Left renal pelvis (tissue), 4 donors: Measurements from ENCODE around the gene ZNF385B. TPM values are rescaled to one million over a fixed set of nuclear protein-coding genes. Genes with fewer than 3 reads are reported as not detected.
"Not testable (repeated sequence)": the region's sequence is repeated elsewhere in the genome, so short reads cannot be mapped to it uniquely, and the experiment has no call there.

Source experiments
- DNase-seq, 4 donors: peaks; one replicate each; pipeline ENCODE4 v3.0.0-alpha.2; 2013; ENCODE audit warnings: low read depth in 4 of 4, low spot score in 3 of 4
- polyA plus RNA-seq, 4 donors: library from polyadenylated mRNA; unstranded; fragments of 120-200 nt; gene quantifications; one replicate each; pipeline ENCODE4 v1.2.1, GENCODE V29; 2013; ENCODE audit not compliant: insufficient read length in 4 of 4

The ZNF385B gene
- polyA plus RNA-seq, 4 donors, result 1.0 to 15.6 (median 12.8) TPM

- DNase-seq, result no peak
These were observed 216.4 kb downstream of the ZNF385B start for GRCh38 chr2:179645047-179645446.

DNA sequence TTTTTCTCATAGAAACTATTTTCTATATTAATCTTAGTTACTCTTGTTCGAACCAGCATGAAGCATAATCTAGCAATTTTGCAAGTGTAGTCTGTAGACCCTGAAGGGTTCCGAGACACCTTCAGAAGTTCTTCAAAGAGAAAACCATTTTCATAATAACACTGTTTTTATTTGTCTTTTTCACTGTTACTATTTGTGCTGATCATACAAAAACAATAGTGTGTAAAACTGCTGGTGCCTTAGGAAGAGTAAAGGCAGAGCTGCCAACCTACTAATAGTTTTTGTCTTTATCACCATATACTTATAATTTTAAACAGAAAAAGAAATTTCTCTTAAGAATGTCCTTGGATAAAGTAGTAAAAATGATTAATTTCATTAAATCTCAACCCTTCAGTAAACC is 218.9 kb downstream of the ZNF385B start:
- DNase-seq, result no peak

DNA sequence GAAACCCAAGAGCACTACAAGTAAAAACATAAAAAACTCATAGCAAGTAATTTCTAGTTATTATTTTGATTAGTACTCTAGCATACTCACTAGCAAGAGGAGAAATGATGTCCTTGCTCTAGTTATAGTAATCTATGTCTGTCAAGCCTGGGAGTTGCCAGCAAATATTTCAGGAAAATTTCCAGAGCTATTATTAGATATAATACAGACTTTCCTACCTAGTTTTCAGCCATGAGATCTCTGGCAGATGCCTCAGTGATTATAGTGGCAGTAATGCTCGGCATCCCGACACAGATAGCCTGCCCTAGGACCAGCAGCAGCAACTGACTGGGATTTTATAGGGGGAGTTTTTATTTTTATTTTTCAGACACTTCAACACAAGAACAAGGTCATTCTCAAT is 224.4 kb downstream of the ZNF385B start:
- DNase-seq, result no peak

DNA sequence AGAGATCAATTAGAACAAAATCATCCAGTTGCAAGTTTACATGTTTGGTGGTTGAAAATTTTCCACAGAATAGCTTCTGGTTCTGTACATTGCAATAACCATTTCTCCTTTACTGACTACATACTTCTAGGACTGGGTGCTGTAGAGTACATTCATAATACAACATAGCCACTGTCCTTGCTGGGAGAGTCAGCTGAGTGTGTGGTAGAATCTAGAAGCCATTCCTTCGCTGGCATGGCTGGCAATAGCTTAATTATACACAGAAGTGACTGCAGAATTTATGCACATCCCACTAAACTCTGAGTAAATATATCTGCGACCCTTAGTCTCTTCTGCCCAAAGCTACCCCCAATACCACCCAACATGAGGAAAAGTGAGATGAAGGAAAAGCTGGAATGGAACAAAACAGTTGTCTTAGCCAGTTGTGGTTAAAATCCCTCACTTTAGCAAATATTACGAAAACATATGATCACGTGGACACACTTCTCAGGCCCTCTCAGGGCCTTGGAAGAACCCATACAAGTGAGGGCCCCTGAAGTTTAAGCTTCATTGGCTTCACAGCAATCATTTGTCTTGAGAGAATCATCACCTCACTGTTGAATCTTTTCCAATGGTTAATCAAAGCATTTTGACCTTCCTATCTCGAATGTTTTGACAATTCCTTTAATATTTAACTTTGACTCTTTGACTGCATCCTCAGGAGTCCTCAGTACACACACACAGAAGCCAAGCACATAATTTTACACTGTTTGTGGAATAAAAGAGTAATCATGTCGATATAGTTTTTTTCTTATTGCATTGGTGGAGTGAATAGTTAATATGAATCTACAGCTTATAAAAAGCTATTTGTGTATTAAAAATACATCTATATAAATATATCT is 225.1 kb downstream of the ZNF385B start:
- DNase-seq, result no peak

GRCh38 chr2:179631769-179632385 is 229.5 kb downstream of the ZNF385B start:
- DNase-seq, result not testable (repeated sequence)

DNA sequence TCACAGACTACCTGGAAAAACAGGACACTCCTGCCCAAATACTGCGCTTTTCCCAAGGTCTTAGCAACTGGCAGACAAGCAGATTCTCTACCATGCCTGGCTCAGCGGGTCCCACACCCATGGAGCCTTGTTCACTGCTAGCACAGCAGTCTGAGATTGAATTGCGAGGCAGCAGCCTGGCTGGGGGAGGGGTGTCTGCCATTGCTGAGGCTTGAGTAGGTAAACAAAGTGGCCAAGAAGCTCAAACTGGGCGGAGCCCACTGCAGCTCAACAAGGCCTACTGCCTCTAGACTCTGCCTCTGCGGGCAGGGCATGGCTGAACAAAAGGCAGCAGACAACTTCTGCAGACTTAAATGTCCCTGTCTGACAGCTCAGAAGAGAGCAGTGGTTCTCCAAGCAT is 231.6 kb downstream of the ZNF385B start:
- not testable (repeated sequence) for DNase-seq

GRCh38 chr2:179626261-179626660 is 235.2 kb downstream of the ZNF385B start:
- DNase-seq, result no peak

DNA sequence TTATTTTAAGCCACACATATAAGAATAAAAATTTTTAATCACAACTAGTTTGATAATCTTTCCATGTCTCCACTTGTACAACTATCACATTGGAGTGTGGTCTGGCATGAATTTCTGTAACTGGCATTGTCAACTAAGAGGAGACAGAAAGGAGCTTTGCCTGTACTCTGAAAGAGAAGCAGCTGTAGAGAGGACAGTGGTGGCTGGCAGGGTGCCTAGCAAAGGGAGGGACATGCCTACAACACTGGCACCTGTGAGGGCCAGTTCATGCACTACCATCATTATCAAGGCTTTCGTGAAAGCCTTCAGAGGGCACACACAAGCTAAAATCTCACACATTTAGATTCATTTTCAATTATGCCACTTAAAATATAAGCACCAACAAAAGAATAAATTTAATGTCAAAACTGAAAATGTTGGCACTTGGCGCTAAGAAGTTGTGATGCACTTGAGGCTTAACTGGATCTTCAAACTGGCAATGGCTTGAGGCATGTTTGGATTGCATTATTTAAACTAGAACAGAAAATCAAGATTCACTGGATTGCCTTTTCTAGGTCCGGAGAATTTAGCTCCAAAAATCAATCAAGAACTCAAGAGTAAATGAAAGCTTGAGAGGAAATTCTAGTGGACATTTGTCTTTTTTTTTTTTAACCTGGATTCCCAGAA is 238.6 kb downstream of the ZNF385B start:
- no peak for DNase-seq

GRCh38 chr2:179622112-179622511 is 239.3 kb downstream of the ZNF385B start:
- DNase-seq, result no peak

DNA sequence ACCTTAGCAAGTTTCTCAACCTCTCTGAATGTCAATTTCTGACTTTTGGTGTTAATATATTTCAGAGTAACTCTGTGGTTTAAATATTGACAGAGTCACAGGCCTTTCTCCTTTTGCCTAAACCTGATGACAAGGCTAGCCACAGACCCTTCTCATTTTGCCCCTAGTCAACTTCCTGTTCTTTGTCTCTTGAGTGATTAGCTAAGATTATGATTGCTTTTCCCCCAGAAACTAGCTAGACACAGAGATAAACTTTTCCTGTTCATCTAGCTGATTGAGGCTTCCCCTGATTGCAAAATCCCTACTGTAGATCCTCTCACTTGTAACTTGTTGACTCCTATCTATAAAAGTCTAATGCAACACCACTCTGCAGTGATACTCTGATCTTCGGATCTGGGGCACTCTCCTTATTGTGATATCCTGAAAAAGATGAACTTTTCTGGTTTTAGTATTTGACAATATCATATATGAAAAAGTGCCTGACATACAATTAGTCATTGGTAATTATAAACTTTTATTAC is 241.4 kb downstream of the ZNF385B start:
- DNase-seq, result no peak

DNA sequence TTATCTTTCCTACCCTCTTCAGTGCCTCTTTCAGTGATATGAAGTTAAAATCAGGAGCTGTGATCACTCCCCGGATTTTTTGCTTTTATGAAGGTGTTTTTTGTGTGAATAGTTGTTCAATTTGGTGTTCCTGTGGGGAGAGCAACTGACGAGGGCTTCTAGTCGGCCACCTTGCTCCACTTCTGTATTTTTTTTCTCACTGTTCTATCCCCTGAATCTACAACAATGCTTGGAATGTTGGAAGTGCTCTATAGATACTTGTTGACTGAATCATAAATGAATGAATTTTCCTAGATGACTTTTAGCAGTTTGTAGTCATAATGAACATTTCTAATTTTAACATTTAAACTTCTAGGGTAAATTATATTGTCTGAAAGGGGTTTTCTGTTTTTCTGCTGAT is 247.3 kb downstream of the ZNF385B start:
- no peak for DNase-seq

DNA sequence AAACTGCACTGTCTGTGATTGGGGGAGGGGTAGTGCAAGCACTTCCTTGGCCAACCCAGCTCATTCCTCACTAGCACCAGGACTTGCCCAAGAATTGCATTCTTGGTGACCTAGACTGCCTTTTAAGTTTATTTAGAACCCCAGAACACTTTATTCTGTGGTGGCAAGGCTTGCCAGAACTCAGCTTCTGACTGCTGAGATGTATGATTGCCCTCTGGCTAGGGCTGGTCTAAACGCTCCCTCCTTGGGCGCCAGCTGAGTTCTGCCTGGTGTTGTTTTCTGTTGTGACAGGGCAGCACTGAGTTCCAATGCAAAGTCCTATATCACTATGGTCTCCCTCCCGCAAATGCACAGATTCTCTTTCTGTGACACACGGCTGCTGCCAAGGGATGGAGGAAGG is 247.7 kb downstream of the ZNF385B start:
- no peak for DNase-seq

- no peak for DNase-seq
These were observed 248.1 kb downstream of the ZNF385B start for GRCh38 chr2:179613299-179613651.

GRCh38 chr2:179612591-179613298 is 248.7 kb downstream of the ZNF385B start:
- no peak for DNase-seq

- no peak for DNase-seq
These were observed 249.3 kb downstream of the ZNF385B start for GRCh38 chr2:179612108-179612507.

GRCh38 chr2:179606141-179606540 is 255.3 kb downstream of the ZNF385B start:
- DNase-seq, result no peak

DNA sequence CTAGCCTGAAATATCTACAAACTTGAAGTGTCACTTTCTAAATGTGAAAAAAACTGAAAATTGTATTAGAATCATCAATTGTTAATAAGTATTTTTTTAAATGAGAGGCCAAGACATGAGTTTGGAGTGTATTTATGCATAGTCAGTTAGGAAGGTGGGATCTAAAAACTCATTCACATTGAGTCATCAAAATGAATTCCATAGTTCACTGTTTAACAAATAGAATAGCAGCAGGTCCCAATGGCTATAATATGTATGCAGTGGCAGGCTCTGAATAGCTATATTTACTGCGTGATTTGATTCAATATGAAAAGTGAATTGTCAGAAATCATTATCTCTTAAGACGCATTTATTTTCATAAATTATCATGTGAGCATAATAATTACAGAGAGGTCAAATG is 256.1 kb downstream of the ZNF385B start:
- DNase-seq, result no peak

DNA sequence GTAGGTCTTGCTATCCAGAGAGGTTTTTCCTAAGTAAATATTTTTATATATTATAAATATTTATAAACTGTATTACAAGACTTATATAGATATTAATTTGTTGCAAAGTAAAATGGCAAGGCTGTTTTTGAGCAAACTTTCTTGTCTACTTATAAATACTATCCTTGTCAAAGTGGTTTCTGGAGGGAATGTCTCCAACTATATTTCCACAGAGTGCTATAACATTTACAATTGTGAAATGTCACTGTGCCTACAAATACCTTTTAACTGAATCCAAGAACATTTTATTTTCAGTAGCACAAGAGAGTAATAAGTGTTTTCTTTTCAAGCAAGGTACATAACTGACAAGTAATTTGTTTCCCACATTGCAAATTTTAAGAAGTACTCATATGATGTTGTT is 256.8 kb downstream of the ZNF385B start:
- DNase-seq, result no peak

DNA sequence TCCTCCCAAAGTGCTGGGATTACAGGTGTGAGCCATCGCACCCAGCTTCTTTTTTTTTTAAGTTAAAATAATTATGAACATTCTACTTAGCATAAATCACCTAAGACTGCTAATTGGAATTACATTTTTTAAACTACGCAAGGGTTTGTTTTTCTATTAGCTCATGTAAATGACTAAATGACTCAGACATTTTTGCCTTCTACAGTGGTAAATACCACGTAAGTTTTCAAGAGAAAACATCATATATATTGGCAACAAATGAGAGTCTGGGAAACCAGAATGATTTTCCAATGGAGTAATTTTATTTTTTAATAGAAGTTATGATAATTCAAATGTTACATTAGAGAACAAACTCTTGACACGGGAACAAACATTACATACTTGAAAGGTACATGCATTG is 259.0 kb downstream of the ZNF385B start:
- no peak for DNase-seq

DNA sequence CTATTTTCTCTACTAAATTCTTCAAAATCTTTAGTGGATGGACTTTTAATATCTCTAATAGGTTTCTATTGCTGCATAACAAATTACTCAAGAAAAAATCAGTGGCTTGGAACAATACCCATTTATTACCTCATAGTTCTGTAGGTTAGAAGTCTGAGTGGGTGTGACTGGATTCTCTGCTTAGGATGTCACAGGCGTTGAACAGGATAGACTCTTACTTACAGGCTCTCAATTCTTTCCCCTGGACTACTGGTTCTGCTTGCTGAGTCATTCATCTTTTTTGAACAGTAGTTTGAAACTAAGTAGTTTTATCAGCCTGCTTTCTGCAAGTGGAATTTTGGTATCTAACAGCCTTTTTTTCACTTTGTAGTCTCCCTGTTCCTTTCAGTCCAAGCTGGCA is 265.4 kb downstream of the ZNF385B start:
- no peak for DNase-seq

- no peak for DNase-seq
These were observed 266.1 kb downstream of the ZNF385B start for GRCh38 chr2:179595284-179595683.
